ENCODE data around the gene CSF3.
"Not testable (repeated sequence)": the region's sequence is repeated elsewhere in the genome, so short reads cannot be mapped to it uniquely, and the experiment has no call there.

Gene CSF3

DNA sequence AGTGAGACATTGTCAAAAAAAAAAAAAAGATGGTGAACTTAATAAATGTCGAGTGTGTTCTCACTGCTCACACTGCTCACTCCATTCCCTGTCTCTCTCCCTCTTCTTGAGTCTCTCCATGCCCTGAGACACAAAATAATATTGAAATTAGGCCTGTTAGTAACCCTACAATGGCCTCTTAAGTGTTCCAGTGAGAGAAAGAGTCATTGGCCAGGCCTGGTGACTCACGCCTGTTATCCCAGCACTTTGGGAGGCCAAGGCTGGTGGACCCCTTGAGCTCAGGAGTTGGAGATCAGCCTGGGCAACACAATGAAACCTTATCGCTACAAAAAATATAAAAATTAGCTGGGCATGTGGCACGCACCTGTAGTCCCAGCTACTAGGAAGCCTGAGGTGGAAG, 16.2 kb upstream of the CSF3 start:
- DNase-seq: no peak

- DNase-seq: no peak
Measured at GRCh38 chr17:40000161-40000560, 15.1 kb upstream of the CSF3 start.

- DNase-seq: not testable (repeated sequence)
Measured at GRCh38 chr17:40001335-40001734, 13.9 kb upstream of the CSF3 start.

GRCh38 chr17:40004072-40004471, 11.2 kb upstream of the CSF3 start:
- DNase-seq: no peak

DNA sequence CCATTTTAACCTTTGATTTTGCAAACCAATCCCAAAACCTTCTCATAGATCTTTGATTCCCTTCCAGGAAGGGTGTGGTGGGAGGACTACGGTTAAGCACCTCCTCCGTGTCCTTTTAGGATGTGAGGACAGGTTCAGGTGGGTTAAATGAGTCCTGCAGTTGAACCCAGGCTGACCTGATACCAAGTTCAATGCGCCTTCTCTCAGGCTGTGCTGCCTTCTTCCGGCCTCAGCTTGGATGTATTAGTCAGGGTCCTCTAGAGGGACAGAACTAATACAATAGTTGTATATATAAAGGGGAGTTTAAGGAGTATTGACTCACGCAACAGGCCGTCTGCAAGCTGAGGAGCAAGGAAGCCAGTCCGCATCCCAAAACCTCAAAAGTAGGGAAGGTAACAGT, 10.5 kb upstream of the CSF3 start:
- DNase-seq: no peak

GRCh38 chr17:40005520-40005919, 9.7 kb upstream of the CSF3 start:
- no peak for DNase-seq

DNA sequence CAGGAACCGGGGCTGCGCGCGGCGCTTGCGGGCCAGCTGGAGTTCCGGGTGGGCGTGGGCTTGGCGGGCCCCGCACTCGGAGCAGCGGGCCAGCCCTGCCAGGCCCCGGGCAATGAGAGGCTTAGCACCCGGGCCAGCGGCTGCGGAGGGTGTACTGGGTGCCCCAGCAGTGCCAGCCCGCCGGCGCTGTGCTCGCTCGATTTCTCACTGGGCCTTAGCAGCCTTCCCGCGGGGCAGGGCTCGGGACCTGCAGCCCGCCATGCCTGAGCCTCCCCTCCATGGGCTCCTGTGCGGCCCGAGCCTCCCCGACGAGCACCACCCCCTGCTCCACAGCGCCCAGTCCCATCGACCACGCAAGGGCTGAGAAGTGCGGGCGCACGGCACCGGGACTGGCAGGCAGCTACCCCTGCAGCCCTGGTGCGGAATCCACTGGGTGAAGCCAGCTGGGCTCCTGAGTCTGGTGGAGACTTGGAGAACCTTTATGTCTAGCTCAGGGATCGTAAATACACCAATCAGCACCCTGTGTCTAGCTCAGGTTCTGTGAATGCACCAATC, 4.2 kb upstream of the CSF3 start:
- not testable (repeated sequence) for DNase-seq

- DNase-seq: not testable (repeated sequence)
Measured at GRCh38 chr17:40012017-40012647, 3.1 kb upstream of the CSF3 start.

- DNase-seq: no peak
Measured at GRCh38 chr17:40014375-40014980, 762 bp upstream of the CSF3 start.

DNA sequence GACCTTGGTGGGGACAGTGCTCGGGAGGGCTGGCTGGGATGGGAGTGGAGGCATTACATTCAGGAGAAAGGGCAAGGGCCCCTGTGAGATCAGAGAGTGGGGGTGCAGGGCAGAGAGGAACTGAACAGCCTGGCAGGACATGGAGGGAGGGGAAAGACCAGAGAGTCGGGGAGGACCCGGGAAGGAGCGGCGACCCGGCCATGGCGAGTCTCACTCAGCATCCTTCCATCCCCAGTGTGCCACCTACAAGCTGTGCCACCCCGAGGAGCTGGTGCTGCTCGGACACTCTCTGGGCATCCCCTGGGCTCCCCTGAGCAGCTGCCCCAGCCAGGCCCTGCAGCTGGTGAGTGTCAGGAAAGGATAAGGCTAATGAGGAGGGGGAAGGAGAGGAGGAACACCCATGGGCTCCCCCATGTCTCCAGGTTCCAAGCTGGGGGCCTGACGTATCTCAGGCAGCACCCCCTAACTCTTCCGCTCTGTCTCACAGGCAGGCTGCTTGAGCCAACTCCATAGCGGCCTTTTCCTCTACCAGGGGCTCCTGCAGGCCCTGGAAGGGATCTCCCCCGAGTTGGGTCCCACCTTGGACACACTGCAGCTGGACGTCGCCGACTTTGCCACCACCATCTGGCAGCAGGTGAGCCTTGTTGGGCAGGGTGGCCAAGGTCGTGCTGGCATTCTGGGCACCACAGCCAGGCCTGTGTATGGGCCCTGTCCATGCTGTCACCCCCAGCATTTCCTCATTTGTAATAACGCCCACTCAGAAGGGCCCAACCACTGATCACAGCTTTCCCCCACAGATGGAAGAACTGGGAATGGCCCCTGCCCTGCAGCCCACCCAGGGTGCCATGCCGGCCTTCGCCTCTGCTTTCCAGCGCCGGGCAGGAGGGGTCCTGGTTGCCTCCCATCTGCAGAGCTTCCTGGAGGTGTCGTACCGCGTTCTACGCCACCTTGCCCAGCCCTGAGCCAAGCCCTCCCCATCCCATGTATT, 1.1 kb downstream of the CSF3 start:
- no peak for DNase-seq

DNA sequence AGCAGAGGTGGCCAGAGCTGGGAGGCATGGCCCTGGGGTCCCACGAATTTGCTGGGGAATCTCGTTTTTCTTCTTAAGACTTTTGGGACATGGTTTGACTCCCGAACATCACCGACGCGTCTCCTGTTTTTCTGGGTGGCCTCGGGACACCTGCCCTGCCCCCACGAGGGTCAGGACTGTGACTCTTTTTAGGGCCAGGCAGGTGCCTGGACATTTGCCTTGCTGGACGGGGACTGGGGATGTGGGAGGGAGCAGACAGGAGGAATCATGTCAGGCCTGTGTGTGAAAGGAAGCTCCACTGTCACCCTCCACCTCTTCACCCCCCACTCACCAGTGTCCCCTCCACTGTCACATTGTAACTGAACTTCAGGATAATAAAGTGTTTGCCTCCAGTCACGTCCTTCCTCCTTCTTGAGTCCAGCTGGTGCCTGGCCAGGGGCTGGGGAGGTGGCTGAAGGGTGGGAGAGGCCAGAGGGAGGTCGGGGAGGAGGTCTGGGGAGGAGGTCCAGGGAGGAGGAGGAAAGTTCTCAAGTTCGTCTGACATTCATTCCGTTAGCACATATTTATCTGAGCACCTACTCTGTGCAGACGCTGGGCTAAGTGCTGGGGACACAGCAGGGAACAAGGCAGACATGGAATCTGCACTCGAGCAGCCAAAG, 2.3 kb downstream of the CSF3 start:
- DNase-seq: no peak

- no peak for DNase-seq
Measured at GRCh38 chr17:40018211-40019121, 3.2 kb downstream of the CSF3 start.

GRCh38 chr17:40019140-40019991, 4.1 kb downstream of the CSF3 start:
- DNase-seq: no peak

- no peak for DNase-seq
Measured at GRCh38 chr17:40020146-40020545, 4.9 kb downstream of the CSF3 start.

- DNase-seq: no peak
Measured at GRCh38 chr17:40021451-40021971, 6.3 kb downstream of the CSF3 start.

- no peak for DNase-seq
Measured at GRCh38 chr17:40022497-40022896, 7.3 kb downstream of the CSF3 start.

DNA sequence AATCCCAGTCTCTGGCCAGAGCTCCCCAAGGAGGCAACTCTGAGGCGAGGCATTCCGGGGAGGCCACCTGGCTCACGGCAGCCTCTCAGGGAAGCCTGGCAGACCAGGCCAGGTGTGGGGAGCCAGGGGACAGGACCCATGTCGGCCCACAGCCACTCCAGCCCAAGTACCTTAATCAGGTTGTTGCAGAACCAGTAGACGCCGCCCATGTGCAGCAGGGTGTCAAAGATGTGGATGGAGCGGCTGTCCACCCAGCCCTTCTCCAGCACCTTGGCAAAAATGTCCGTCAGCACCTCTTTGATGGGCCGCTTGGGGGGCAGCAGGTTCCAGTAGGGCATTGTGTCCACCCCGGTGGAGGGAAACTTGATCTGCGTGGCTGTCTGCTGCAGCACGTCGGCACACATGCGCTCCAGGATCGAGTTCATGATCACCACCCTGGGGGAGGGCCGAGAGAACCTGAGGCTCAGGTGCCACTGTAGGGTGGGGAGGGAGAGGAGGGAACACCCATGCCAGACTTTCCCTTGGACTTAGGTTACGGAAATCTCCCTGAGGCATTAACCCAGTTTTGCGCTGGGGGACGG, 7.8 kb downstream of the CSF3 start:
- no peak for DNase-seq

- DNase-seq: no peak
Measured at GRCh38 chr17:40023590-40024292, 8.5 kb downstream of the CSF3 start.

DNA sequence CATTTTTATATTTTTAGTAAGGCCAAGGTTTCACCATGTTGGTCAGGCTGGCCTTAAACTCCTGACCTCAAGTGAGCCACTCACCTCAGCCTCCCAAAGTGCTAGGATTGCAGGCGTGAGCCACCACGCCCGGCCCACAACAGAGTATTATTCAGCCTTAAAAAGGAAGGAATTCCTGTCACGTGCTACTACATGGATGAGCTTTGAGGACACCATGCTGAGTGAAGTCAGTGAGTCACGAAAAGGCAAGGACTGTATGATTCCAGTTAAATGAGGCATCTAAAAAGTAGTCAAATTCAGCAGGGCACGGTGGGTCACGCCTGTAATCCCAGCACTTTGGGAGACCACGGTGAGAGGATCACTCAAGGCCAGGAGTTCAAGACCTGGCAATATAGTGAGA, 9.7 kb downstream of the CSF3 start:
- DNase-seq: no peak

GRCh38 chr17:40025559-40025958, 10.3 kb downstream of the CSF3 start:
- no peak for DNase-seq
